ENCODE data around the gene ATG16L2.
"Not testable (repeated sequence)": the region's sequence is repeated elsewhere in the genome, so short reads cannot be mapped to it uniquely, and the experiment has no call there.

ATG16L2 gene

DNA sequence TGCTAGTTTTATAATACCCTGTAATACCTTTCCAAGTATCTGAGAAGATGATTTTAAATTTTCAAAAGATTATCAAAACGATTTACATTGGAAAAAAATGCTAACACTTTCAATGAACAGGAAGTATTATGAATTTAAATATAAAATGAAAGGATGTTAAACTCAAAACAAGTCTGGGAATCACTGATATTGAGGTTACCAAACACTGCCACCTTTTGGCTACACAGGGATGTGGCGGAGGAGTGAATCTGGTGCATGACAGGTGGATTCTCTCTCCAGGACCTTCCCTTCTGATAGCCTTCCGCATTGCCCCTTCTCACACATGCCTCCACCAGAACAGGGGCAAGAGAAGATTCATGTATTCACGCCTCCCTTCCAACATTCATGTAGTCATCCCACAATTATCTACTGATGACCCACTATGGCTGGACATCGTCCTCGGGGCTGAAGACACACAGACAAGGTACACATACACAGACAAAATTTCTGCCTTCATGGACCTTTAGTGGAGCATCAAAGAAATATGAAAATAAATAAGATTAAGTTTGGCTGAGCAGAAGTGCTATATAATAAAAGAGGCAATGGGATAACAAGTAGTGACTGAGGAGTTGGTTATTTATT is 34.7 kb downstream of the ATG16L2 start:
- DNase-seq (ENCODE audit: low spot score) = no peak

- no peak for DNase-seq (ENCODE audit: low spot score)
Observed at GRCh38 chr11:72850832-72851231, 36.6 kb downstream of the ATG16L2 start.

- DNase-seq (ENCODE audit: low spot score) = no peak
Observed at GRCh38 chr11:72851726-72852125, 37.5 kb downstream of the ATG16L2 start.

DNA sequence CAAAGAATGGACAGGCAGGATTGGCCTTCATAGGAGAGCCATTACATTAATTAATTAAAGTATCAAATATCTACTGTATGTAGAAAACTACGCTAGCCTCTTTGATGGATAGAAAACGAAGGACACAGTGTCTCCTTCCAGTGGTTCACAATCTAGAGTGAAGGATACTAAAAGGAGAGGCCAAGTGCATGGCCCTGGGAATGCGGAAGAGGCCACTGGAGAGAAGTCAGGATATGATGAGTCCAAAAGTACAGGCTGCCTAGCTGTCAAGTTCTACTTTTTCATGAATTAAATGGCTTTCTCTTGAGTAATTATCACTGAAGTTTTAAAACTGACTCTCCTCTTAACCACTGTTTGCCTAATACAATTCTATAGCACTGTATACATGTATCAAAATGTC is 41.9 kb downstream of the ATG16L2 start:
- no peak for DNase-seq (ENCODE audit: low spot score)

GRCh38 chr11:72856551-72857345 is 42.5 kb downstream of the ATG16L2 start:
- DNase-seq (ENCODE audit: low spot score) = no peak

GRCh38 chr11:72858267-72858666 is 44.1 kb downstream of the ATG16L2 start:
- DNase-seq (ENCODE audit: low spot score) = not testable (repeated sequence)

GRCh38 chr11:72859126-72859525 is 44.9 kb downstream of the ATG16L2 start:
- no peak for DNase-seq (ENCODE audit: low spot score)

- DNase-seq (ENCODE audit: low spot score) = no peak
Observed at GRCh38 chr11:72860010-72860409, 45.8 kb downstream of the ATG16L2 start.

DNA sequence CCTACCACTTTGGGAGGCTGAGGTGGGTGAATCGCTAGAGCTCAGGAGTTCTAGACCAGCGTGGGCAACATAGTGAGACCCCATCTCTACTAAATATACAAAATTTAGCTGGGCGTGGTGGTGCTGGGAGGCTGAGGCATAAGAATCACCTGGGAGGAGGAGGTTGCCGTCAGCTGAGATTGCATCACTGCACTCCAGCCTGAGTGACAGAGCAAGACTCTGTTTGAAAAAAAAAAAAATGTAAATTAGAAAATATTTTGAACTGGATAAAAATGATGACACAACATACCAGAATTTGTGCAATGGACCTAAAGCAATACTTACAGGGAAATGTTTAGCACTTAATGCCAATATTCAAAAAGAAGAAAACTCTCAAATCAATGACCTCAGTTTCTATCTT is 46.4 kb downstream of the ATG16L2 start:
- DNase-seq (ENCODE audit: low spot score) = no peak

- no peak for DNase-seq (ENCODE audit: low spot score)
Observed at GRCh38 chr11:72863091-72863490, 48.9 kb downstream of the ATG16L2 start.

DNA sequence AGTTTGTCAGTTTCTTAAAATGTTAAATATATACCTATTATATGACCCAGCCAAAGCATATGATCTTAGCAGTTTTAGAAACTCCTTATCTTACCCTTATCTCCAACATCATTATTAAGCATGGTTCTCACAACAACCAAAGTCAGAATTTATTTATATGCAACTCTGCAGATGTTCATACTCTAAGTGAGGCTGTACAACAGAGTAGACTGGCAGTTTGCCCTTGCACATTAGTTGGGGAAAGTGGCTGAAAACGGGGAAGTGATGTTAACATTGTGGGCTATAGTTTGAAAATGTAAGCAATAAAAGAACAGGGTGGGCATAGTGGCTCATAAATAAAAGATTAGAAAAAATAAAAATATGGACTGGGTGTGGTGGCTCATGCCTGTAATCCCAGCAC is 49.7 kb downstream of the ATG16L2 start:
- no peak for DNase-seq (ENCODE audit: low spot score)

DNA sequence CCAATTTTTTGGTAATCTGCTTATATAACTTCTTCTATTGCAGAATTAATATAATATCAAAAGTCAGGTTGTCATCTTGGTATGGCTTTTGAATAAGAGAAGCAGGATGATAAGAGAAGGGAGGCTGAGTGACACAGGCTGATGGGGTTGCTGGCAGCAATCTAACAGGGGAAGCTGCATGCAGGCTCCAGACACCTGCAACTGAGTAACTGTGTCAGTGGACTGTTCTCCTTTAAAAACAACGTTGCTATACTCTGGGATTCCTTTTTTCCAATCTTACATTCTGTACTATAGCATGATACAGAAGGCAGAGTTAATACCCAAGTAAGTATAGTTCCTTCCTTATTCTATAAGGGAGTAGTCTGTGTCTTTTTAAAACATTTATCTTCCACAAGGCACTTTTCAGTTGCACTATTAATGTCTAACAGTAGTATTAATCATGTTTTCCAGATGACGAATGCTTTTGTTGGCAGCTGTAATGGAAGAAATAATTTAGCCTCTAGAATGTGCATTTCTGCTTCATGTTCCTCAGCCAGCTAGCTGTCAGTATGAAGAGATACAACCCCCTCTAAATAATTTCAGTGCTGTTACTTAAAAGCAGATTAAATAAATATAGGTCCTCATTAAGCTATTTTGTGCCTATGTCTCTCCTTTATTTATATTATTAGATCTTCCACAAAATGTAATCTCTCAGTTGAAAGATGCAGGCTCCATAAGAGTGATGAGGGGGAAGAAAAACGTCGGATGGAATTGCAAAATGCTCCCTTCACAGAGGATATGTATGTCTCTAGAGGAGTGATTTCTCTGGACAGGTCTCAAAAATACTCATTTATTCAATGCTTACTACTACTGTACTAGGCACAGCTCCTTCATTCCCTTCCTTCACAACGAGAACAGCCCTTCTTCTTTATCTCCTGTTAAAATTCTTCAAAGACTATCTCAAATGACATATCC is 50.8 kb downstream of the ATG16L2 start:
- DNase-seq (ENCODE audit: low spot score) = no peak

DNA sequence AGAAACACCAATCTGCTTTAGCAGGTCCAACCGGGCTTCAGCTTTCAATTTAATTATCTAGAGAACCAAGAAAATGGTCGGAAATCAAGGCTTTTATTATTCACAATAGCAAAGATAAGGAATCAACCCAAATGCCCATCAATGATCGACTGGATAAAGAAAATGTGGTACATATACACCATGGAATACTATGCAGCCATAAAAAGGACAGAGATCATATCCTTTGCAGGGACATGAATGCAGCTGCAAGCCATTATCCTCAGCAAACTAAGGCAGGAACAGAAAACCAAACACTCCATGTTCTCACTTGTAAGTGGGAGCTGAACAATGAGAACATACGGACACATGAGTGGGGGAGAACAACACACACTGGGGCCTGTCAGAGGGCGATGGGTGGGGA is 53.8 kb downstream of the ATG16L2 start:
- no peak for DNase-seq (ENCODE audit: low spot score)

GRCh38 chr11:72869831-72870230 is 55.6 kb downstream of the ATG16L2 start:
- DNase-seq (ENCODE audit: low spot score) = no peak

DNA sequence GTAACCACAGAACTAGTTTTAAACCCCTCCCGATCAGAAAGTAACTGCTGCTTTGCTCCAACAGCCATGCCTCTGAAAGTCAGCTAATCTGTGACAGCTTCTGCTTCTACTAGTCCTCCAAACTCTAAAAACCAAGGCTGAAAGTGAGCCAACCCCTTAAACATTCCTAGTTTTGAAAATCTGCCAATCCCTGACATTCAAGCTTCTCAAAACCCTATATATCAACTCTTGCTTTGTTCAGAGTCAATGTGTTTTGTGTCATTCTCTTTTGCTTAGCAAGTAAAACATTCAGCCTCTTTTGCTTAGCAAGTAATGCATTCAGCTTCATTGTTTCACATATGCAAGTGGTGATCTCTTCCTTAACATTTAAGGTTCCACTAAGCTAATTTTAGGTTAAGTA is 56.9 kb downstream of the ATG16L2 start:
- no peak for DNase-seq (ENCODE audit: low spot score)

DNA sequence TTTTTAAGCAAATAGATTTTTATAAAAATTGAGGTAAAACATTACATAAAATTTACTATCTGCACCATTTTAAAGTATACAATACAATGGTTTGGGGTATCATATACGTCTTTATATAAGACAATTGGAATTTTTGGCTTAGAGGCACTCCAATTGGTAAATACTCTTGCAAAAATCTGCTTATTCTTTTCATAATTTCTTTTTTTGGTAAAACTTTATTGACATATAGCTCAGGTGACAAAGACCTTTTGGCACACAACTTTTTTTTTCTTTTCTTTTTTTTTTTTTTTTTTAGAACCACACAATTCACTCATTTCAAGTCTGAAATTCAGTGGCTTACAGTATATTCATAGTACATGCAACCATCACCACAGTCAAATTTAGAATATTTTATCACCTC is 57.8 kb downstream of the ATG16L2 start:
- DNase-seq (ENCODE audit: low spot score) = no peak

DNA sequence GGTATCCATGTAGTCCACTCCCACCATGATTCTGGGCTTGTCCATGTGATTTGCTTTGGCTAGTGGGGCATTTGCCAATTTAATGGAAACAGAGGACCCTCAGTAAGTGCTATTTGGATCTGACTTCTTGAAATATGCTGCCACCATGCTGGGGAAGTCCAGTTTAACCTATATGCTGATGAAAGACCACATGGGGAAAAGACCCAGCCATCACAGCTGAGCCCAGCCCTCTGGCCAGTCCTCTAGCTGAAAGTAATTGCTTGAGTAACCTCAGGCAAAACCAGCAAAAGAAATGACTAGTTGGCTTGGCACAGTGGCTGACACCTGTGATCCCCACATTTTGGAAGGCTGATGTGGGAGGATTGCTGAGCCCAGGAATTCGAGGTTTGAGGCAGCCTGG is 61.5 kb downstream of the ATG16L2 start:
- DNase-seq (ENCODE audit: low spot score) = no peak

DNA sequence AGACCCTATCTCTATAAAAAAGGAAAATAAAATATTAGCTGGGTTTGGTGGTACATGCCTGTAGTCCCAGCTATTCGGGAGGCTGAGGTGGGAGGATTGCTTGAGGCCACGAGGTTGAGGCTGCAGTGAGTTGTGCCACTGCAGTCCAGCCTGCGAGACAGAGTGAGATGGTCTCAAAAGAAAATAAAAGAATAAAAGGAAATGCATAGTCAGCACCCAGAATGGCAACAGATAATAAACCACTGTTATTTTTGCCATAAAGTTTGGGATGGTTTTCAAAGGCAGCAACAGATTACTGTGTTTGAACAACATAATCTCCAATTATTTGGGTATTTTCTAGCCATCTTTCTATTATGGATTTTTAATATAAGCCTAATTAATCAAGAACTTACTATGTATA is 61.9 kb downstream of the ATG16L2 start:
- no peak for DNase-seq (ENCODE audit: low spot score)

Data from germinal center (tissue), 1 donor.